GM19397 (cell line): ENCODE data around the gene SLC36A2.
A peak's percentile ranks its signal among the peaks of the same experiment; 100 is the strongest.

ENCODE experiments used
- ATAC-seq: cut with Tn5 transposase; IDR thresholded peaks from one replicate; pipeline ENCODE4 v1.9.1; 2021; ENCODE audit warnings: mild to moderate bottlenecking, moderate library complexity; ENCODE audit not compliant: unreplicated experiment

Gene SLC36A2

GRCh38 chr5:151284392-151284967 is 62.9 kb downstream of the SLC36A2 start:
- no peak for ATAC-seq

- no peak for ATAC-seq
Observed at GRCh38 chr5:151283120-151283825, 64.1 kb downstream of the SLC36A2 start.

- ATAC-seq = no peak
Observed at GRCh38 chr5:151281001-151281639, 66.2 kb downstream of the SLC36A2 start.

- no peak for ATAC-seq
Observed at GRCh38 chr5:151280443-151280842, 66.9 kb downstream of the SLC36A2 start.

- no peak for ATAC-seq
Observed at GRCh38 chr5:151278845-151279244, 68.5 kb downstream of the SLC36A2 start.

GRCh38 chr5:151275803-151276202 is 71.6 kb downstream of the SLC36A2 start:
- no peak for ATAC-seq

- no peak for ATAC-seq
Observed at GRCh38 chr5:151274666-151275065, 72.7 kb downstream of the SLC36A2 start.

GRCh38 chr5:151271336-151271735 is 76.0 kb downstream of the SLC36A2 start:
- ATAC-seq = no peak

- ATAC-seq = peak; percentile 80
Observed at GRCh38 chr5:151270599-151270998, 76.8 kb downstream of the SLC36A2 start.

- ATAC-seq = no peak
Observed at GRCh38 chr5:151267491-151268260, 79.7 kb downstream of the SLC36A2 start.
